Tibial nerve (tissue), 4 donors: ENCODE results near the gene TUBG2.

ENCODE experiments used
- CTCF ChIP-seq, 5 experiments: fragments of 200-600 bp in 3 of 5; fragments of 450-650 bp in 2 of 5; sonication (generic) in 3 of 5; IDR thresholded peaks; one replicate each; pipeline ENCODE4 v1.5.1; 2016 to 2019; ENCODE audit warnings: antibody characterized with exemption in 5 of 5, mild to moderate bottlenecking in 3 of 5, moderate library complexity in 2 of 5
- EP300 ChIP-seq, 2 donors: sonication (generic); formaldehyde crosslinking; IDR thresholded peaks; one replicate each; pipeline ENCODE4 v1.6.1; 2017; ENCODE audit warnings: antibody characterized with exemption in 2 of 2, mild to moderate bottlenecking in 1 of 2

GRCh38 chr17:42674755-42675347, 15.8 kb downstream of the TUBG2 start:
- TF ChIP-seq EP300 (IDR thresholded peaks at IDR 0.05) (no peak), CTCF (IDR thresholded peaks at IDR 0.05) (no peak)
